ENCODE measurements around the gene TOMM20. TPM values are rescaled to one million over a fixed set of nuclear protein-coding genes. Genes with fewer than 3 reads are reported as not detected.

Gene TOMM20
- total RNA-seq, 1 experiment from 2014 or later, result 184 TPM

GRCh38 chr1:235108876-235109275 lies 19.8 kb downstream of the TOMM20 start (continued):
- TF ChIP-seq REST (IDR thresholded peaks at IDR 0.05; ENCODE audit: low read depth) (no peak), EZH2 (IDR thresholded peaks at IDR 0.05) (no peak), RAD21 (IDR thresholded peaks at IDR 0.05; ENCODE audit: low read depth) (no peak)

GRCh38 chr1:235108185-235108593 lies 20.4 kb downstream of the TOMM20 start:
- ChIA-PET RAD21 (ENCODE audit: low non-redundant PET in 1 of 2, low total read pairs in 2 of 2, uncharacterized antibody in 2 of 2, unreplicated experiment in 2 of 2) (no interaction called here), CTCF (no interaction called here), POLR2A (no interaction called here)
- BruUV-seq (replicated peaks), result no TSS peak
- ATAC-seq (no peak), DNase-seq (ENCODE audit: low read depth, low spot score) (no peak)
- Histone ChIP-seq H3K4me1 (ENCODE audit: control insufficient read depth in 1 of 2, insufficient read depth in 2 of 2, low read length in 2 of 2) (peaks cover 4 to 14% of the 10 kb centered on the region in 2 experiments; a peak in 3 of 4 replicates), H3K79me2 (ENCODE audit: insufficient read depth, low read length) (peaks cover 29% of the 10 kb centered on the region), H3K27ac (ENCODE audit: low read depth, low read length) (no peak overlapping the region), H3K9me2 (ENCODE audit: insufficient read depth) (no peaks in the 10 kb centered on the region), H3K9ac (ENCODE audit: low read length) (no peak overlapping the region), H3K4me3 (replicated peaks in 1 of 2; ENCODE audit: low read depth in 1 of 2, low read length in 2 of 2) (no peak overlapping the region), H3K4me2 (ENCODE audit: low read length) (no peak overlapping the region), H3K27me3 (ENCODE audit: insufficient read depth, low read length) (no peaks in the 10 kb centered on the region), H3K9me3 (ENCODE audit: control insufficient read depth in 1 of 2, insufficient read depth in 1 of 2, low read depth in 1 of 2, low read length in 2 of 2) (no peaks in the 10 kb centered on the region), H3K36me3 (ENCODE audit: control insufficient read depth in 1 of 2, insufficient read depth in 2 of 2, low read length in 2 of 2) (peaks cover 26 to 52% of the 10 kb centered on the region in 2 experiments; a peak in 3 of 4 replicates), H4K20me1 (ENCODE audit: insufficient read depth) (peaks cover 14% of the 10 kb centered on the region; the same call in 1 of the 2 replicates), H2AFZ (ENCODE audit: low read depth, low read length, poor library complexity, severe bottlenecking) (no peak overlapping the region)
- TF ChIP-seq ATF3 (IDR thresholded peaks at IDR 0.05), result no peak
- no peak for TF ChIP-seq CBX3 (IDR thresholded peaks at IDR 0.05; ENCODE audit: low read depth)
- TF ChIP-seq CEBPB (IDR thresholded peaks at IDR 0.05; ENCODE audit: low read depth), result no peak
- TF ChIP-seq EZH2 (IDR thresholded peaks at IDR 0.05), result no peak
- no peak for TF ChIP-seq EGR1 (IDR thresholded peaks at IDR 0.05; ENCODE audit: low read depth)
- TF ChIP-seq ZNF274 (IDR thresholded peaks at IDR 0.05; ENCODE audit: low read depth, low read length), result no peak
- TF ChIP-seq POLR2A (IDR thresholded peaks at IDR 0.05; ENCODE audit: borderline replicate concordance, extremely low read depth, insufficient read depth, insufficient read length), result no peak
- no peak for TF ChIP-seq JUND (IDR thresholded peaks at IDR 0.05)
- TF ChIP-seq EZH2phosphoT487 (IDR thresholded peaks at IDR 0.05; ENCODE audit: borderline replicate concordance), result no peak
- TF ChIP-seq ZFX (IDR thresholded peaks at IDR 0.05), result no peak
- no peak for TF ChIP-seq CTCF (IDR thresholded peaks at IDR 0.05 in 2 of 3, conservative IDR thresholded peaks at IDR 0.05 in 1 of 3; ENCODE audit: borderline replicate concordance in 1 of 3, insufficient read depth in 1 of 3, low read depth in 2 of 3, low read length in 2 of 3)
- TF ChIP-seq ELF1 (IDR thresholded peaks at IDR 0.05; ENCODE audit: borderline replicate concordance, low read depth), result no peak
- no peak for TF ChIP-seq REST (IDR thresholded peaks at IDR 0.05; ENCODE audit: low read depth)
- no peak for TF ChIP-seq YY1 (IDR thresholded peaks at IDR 0.05; ENCODE audit: extremely low read depth, insufficient replicate concordance, low read depth, low read length)
- TF ChIP-seq RAD21 (IDR thresholded peaks at IDR 0.05; ENCODE audit: low read depth), result no peak
- intact Hi-C loops (cut with micrococcal nuclease), result no loop called here
